LNCAP (cell line): Measurements from ENCODE around the gene CBARP.

Experiments used
- TF ChIP-seq, protein P1 (sequence below): fragments of 450-650 bp; IDR thresholded peaks from 2 replicates; pipeline ENCODE4 v1.5.1; 2017; ENCODE audit warnings: mild to moderate bottlenecking

The CBARP gene

DNA sequence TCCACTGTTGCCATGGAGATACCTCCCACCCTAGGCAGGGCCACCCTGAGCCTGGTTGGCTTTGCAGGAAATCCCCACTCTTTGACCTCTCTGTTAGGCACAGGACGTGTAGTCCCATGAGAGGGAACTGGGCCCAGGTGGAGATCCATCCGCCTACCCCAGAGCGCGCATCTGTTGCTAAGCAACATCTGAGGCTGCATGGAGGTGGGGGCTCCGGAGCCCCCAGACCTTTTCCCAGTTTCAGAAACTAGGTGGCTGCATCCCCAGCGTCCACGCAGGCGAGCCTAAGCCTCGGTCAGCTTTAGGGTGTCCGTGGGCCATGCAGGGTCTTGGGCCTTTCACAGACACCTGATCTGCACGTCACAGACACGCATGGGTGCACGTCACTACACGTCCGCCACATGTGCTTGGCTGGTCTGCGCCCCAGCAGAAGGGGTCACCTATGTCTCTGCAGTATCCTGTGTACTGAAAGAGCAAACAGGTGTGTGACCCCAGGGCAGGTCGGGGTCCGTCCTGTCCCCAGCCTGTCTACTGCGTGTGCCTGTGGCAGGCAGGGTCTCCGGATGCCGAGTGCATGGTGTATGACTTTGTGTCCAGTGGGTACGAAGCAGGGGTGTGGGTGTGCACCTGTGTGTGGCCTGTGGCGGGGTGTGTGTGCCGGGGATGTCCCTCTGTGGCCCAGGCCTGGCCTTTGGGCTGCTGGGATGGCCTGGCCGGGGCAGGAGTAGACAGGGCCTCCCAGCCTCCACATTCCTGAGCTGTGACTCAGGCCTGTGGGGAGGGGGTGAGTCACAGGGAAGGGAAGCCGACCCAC is 27.2 kb upstream of the CBARP start:
- TF ChIP-seq, protein P1, sequence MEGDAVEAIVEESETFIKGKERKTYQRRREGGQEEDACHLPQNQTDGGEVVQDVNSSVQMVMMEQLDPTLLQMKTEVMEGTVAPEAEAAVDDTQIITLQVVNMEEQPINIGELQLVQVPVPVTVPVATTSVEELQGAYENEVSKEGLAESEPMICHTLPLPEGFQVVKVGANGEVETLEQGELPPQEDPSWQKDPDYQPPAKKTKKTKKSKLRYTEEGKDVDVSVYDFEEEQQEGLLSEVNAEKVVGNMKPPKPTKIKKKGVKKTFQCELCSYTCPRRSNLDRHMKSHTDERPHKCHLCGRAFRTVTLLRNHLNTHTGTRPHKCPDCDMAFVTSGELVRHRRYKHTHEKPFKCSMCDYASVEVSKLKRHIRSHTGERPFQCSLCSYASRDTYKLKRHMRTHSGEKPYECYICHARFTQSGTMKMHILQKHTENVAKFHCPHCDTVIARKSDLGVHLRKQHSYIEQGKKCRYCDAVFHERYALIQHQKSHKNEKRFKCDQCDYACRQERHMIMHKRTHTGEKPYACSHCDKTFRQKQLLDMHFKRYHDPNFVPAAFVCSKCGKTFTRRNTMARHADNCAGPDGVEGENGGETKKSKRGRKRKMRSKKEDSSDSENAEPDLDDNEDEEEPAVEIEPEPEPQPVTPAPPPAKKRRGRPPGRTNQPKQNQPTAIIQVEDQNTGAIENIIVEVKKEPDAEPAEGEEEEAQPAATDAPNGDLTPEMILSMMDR: no peak

- TF ChIP-seq, protein P1: no peak
Observed at GRCh38 chr19:1263188-1263587, 25.4 kb upstream of the CBARP start.

DNA sequence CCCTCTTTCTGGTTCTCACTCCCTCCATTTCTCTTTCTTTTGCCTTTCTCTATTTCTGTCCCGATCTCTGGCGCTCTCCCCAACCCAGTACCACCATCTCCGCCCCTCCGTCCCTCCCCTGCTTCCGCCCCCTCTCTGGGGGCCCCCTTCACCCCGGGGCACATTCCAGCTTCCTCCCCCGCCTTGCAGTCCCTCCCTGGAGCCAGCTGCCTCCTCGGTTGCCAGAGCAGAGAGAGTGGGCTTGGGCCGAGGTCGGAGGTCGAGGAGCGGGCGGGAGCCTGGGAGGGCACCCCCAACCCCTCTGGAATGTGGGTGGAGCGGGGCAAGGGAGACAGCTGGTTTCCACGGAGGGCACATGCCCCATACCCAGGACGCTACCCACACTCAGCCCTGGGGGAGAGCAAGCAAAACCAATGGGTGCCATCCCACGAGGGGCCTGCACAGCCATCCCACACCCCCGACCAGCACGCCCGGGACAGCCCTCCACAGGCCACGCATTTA is 24.9 kb upstream of the CBARP start:
- TF ChIP-seq, protein P1: no peak

- TF ChIP-seq, protein P1: no peak
Observed at GRCh38 chr19:1261798-1262622, 24.2 kb upstream of the CBARP start.

DNA sequence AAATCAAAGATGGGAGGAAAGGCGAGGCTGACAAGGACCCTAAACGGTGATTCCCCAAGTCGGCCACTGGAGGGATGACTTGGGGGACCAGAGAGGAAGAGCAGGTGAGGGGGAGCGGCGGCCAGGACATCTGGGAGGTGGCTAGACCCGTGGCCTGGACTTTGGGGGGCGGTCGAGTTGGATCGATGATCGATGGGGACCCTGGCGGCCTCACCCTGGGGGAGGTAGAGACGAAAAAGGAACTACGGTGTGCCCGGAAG is 23.7 kb upstream of the CBARP start:
- TF ChIP-seq, protein P1: 0 out of 2 replicates have a peak, but pooled peaks have one; percentile 10

- TF ChIP-seq, protein P1: no peak
Observed at GRCh38 chr19:1260749-1261537, 23.1 kb upstream of the CBARP start.
